CD4-positive, alpha-beta T cell treated with Interleukin-6 at 100 ng/mL for 8 hours (primary cell): ENCODE results near the gene LGALS7B.
"Not testable (repeated sequence)": the region's sequence is repeated elsewhere in the genome, so short reads cannot be mapped to it uniquely, and the experiment has no call there.

ENCODE experiments used
- DNase-seq: peaks from one replicate; pipeline ENCODE4 v3.0.0-alpha.2; 2020; ENCODE audit warnings: mixed read lengths, low spot score

LGALS7B gene

DNA sequence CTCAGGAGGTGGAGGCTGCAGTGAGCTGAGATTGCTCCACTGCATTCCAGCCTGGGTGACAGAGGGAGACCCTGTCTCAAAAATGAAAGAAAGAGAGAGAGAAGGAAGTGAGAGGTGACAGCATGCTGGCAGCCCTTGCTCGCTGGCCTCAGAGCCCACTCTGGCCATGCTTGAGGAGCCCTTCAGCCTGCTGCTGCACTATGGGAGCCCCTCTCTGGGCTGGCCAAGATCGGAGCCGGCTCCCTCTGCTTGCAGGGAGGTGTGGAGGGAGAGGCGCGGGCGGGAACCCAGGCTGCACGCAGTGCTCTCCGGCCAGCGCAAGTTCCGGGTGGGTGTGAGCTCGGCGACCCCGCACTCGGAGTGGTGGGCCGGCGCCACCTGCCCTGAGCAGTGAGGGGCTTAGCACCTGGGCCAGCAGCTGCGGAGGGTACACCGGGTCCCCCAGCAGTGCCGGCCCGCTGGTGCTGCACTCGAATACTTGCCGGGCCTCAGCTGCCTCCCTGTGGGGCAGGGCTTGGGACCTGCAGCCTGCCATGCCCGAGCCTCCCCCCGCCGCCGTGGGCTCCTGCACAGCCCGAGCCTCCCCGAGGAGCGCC is 32.3 kb downstream of the LGALS7B start:
- not testable (repeated sequence) for DNase-seq

DNA sequence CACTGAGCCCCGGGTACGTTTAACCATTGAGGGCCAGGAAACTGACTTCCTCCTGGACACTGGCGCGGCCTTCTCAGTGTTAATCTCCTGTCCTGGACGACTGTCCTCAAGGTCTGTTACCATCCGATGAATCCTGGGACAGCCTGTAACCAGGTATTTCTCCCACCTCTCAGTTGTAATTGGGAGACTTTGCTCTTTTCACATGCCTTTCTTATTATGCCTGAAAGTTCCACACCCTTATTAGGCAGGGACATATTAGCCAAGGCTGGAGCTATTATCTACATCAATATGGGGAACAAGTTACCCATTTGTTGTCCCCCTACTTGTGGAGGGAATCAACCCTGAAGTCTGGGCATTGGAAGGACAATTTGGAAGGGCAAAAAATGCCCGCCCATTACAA is 36.9 kb downstream of the LGALS7B start:
- not testable (repeated sequence) for DNase-seq

DNA sequence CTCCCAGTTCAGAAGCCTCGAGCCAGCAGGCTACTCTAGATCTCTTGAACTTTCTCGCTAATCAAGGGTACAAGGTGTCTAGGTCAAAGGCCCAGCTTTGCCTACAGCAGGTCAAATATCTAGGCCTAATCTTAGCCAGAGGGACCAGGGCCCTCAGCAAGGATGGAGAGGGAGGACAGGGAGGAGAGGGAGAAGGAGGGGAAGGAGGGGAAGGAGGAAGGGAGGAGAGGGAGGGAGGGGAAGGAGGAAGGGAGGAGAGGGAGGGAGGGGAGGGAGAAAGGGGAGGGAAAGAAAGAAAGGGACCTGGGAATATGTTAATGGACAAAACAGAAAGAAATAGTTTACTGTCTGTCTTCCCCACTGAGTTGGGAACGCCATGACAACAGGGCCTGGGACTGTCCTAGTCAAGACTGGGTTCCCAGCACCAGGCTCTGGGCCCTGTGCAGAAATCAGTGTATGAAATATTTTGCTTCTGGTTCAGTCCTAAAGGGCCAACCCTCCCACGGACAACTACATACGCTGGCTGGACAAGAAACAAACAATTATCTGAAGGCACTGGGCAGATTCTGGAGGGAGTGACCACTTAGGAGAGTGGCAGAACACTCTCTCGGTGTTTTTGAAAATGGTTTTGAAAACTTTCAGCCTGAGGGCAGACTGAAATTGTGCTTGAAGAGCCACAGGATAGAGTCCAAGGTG is 38.0 kb downstream of the LGALS7B start:
- no peak for DNase-seq

DNA sequence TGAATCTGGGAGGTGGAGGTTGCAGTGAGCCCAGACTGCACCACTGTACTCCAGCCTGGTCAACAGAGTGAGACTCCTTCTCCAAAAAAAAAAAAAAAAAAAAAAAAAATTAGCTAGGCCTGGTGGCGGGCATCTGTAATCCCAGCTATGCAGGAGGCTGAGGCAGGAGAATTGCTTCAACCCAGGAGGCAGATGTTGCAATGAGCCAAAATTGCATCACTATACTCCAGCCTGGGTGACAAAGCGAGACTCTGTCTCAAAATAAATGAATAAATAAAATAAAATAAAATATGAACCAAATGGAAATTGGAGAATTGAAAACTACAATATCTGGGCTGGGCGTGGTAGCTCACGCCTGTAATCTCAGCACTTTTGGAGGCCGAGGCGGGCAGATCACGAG is 40.2 kb downstream of the LGALS7B start:
- not testable (repeated sequence) for DNase-seq

DNA sequence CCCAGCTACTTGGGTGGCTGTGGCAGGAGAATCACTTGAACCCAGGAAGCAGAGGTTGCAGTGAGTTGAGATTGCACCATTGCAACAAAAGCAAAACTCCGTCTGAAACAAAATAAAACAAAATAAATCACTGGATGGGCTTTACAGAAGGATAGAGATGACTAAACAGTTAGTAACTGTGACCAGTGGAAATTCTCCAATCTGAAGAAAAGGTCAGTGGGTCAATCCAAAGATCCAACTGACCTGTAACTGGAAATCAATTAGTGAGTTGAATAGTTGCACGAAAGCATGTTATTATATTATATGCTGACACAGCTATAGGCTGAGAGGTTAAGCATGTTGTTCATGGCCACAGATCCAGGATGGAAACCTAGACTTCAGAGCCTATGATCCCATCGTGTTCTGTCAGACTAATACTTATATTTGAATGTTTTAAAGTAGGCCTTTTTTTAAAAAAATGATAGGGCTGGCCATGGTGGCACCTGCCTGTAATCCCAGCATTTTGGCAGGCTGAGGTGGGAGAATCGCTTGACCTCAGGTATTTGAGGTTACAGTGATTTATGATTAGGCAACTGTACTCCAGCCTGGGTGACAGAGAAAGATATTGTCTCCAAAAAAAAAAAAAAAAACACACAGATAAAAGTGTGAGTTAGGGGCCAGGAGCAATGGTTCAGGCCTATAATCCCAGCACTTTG is 41.2 kb downstream of the LGALS7B start:
- no peak for DNase-seq

DNA sequence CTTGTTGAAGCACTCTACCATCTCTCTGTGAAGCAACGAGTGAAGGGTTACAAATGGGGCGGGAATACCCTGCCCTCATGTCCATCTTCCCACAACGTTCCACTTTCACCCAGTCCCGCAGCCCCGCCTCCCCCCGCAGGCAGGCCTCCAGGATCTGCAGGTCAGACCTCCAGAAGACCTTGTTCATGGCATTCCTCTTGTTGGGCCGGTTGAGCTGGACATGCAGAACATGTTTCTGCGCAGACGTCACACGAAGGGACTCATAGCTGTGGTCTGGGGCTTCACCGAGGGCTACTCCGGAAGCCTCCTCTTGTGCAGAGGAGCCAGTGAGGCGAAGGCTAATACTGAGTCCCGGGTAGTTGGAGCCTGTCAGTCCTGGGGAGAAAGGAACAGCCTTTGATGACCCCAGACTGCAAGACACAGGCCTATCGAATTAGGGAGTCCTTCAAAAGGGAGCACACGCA is 42.2 kb downstream of the LGALS7B start:
- DNase-seq, result no peak

DNA sequence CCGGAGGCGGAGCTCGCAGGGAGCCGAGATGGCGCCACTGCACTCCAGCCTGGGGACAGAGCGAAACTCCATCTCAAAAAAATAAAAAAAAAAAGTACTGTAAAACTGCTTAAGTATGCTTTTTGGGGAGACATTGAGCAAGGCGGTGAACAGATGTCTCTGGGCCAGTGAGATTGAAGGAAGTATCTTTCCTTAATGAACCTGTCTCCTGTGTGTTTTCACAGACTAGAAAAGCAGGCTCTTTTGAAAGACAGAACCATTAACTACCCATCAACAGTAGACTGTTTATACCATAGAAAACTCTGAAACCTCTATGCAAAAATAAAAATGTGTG is 44.1 kb downstream of the LGALS7B start:
- DNase-seq, result no peak

DNA sequence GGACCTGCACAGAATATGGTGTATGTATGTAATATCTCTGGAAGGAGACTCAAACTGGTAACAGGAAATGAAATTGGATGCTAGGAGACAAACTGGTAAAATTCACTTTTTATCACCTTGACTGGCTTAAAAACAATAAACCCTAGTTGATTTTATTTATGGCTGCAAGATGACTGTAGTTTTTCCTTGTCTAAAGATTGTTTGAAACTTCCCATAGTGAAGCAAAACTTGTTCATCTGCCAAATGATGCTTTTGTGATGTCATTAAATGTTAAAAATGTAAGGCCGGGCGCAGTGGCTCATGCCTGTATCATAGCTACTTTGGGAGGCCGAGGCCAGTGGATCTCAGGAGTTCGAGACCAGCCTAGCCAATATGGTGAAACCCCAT is 45.1 kb downstream of the LGALS7B start:
- DNase-seq, result no peak

DNA sequence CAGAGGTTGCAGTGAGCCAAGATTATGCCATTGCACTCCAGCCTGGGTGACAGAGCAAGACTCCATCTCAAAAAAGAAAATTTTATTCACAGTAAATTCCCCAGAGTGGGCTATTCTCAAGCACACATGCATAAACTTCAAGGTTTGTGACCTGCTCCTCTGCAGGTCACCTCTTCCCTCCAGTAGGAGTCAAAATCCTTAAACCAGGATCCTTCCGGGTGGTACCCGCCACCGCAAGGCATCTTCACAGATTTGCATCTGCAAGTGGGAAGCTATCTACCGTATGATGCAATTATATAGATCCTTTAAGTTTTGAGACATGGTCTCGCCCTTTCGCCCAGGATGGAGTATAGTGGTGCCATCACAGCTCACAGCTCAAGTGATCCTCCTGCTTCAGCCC is 45.6 kb downstream of the LGALS7B start:
- DNase-seq, result no peak

DNA sequence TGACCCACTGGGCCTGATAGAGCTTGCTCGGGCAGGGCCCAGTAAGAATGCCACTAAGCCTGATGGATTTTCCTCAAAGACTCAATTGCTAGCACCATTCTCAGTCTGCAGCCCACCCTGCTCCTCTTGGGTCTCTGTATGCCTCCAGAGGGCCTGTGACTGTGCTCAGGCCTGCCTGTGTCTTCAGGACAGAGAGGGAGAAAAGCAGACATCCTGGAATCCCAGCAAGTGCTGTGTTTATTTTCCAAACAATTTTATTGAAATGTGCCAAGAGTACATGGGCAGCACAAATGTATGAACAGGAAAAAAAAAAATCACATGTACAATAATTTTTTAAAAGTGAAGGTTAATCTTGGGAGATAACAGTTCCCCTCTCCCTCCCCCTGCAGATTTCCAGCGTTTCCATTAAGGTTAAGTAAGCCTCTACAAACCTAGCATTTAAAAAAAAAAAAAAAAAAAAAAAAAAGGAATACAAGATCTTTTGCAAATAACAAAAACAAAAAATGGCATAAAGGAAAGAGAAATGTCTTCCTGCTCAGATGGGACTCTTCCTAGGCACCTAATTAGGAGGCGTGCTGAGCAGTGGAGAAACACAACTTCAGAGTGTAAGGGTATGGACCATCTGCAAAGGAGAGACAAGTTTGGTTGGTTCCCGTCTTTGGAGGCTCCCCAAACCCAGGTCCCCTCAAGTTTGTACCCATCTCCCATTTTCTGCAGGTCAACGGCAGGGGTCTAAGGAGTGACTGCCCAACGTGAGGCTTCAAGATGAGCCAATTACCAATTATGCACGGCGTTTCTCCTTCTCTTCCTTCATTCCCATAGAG is 47.4 kb downstream of the LGALS7B start:
- DNase-seq, result no peak

DNA sequence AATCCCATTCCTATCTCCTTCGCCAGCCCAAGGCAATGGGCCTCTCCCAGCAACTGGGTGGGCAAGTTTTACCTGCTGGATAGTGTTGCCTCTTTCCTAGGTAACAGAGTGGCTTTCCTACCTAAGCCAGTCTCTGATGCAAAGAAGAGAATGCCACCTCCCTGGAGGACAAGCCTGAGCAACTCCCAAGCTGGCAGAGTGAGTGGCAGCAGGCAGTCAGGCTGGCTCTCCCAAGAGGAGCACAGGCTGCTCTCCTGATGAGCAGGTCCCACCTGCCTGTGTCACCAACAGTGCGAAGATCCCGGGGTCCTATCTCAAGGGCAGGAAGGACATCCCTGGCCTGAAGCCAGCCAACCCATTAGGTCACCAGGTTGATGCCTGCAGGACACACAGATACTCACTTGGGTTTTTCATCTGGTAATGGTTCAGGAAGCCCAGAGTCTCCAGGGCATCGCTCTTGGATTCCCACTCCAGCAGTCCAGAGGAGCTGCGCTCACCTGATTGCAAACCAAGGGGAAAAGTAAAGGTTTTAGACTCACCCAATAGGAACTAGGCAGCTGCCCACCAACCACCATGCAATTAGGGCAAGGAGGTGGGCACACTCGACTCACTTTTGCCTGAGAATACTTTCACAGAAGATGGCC is 48.1 kb downstream of the LGALS7B start:
- no peak for DNase-seq

DNA sequence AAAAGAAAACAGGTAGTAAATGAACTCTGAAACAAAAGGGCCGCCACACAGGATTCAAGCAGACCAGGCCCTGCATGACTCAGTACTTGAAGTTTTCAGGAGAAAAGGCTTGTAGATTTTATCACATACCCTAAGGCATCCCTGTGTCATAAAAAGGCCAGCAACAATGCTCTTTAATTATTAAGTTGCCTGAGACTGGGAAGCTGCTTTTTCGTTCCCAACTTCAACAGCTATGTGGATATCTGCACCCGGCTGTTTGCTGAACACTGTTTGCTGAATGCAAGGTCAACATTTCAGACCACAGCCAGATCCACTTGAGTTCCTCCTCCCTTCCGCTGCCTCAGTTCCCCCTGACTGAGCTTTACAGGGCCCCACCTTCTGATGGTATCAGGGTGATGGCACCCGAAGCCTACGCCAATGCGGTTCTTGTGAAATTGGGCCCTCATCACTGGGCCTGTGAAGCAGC is 48.7 kb downstream of the LGALS7B start:
- DNase-seq, result no peak

DNA sequence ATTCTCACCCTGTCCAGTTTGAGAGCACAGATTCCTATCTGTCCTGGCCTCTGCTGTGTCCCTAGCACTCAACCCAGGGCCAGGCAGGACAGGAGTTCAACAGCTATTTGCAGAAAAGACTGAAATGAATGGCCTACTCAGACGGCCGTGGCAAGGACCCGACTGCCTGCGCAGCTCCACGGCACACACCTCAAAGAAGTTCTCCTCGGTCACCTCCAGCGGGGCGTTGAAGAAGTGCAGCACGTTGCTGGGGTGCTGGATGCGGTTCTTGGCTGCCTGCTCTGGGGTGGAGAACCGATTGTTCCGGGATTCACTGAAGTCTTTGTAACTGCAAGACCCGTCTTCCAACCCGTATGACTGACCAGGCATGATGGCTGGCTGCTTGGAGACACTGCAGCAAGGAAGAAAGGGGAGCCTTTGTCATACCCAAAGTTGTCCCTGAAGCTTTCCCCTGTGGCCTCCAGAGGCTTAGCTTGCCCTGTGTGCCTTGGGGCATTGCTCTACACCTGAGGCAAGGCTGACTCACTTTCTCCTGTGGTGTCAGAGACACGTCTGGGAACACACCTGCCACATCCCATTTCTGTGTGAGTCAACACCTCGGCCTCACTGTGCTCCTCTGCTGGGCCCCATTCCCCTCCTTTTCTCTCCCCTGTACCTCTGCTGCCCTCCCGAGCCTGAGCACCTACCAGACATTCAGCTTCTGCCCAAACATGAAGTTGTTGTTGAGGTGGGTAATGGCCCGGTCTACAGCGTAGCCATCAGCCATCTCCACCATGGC is 49.4 kb downstream of the LGALS7B start:
- DNase-seq, result peak; percentile 15

DNA sequence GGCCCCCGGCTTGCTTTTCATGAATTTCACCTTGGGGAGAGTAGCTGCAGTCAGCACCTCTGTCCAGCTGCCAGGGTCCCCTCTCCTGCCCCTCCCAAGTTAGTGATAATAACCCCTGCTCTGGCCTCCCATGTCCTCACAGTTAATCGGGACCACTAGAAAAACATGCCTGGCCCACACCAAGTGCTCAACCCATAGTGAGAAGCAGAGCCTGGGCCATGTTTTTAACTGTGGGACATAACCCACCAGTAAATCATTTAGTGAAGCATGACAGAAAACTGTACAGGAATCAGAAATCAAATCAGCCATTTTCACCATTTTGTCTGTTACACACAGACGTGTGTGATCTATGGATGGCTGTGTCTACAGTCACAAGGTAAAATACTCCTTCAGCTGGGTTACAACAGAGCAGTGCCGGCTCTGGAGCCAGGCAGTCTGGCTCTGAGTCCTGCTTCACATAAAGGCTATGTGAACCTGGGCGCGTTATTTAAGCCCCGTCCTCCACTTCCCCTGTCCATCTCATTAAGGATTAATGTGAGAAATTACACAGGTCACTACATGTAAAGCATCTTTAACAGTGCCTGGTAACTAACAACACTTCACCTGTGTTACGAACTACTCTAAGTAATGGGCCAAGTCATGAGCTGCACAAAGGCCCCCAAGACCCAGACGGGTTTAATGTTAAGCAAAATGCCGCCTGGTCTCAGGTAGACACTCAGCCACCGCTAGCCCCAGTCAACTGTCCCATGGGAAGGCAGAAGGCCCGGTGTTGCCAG is 50.2 kb downstream of the LGALS7B start:
- no peak for DNase-seq

DNA sequence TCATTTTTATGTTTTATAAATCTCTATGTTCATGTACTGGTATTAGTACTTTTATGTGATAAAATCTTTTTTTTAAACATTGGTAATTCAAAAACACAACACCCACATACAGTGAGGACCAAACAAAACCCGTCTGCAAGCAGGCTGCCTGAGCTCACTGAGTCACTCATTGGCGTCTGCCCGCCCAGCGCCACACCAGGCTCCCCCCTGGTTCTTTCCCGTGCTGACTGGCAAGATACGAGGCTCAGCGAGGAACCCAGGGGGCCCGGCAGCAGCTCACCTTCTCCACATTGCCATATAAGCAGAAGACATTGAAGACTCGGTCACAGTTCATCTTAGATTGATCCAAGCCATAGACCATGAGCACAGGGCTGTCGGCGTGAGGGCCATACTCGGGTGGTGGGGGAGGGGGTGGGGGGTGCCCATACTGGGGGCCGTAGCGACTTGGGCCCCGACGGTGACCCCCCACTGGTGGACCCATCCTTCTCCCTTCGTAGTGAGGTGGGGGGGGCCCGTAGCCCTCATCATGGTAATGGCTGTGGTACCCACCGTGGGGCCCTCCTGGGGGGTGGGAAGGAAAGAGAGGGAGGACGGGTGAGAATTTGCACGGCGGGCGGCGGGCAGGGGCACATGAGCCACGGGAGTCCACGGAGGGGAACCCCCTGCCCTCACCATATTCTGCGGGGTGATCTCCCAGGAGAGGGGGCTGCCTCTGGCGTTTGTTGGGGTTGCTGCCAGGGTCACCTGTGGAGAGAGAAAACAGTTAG is 51.0 kb downstream of the LGALS7B start:
- no peak for DNase-seq

DNA sequence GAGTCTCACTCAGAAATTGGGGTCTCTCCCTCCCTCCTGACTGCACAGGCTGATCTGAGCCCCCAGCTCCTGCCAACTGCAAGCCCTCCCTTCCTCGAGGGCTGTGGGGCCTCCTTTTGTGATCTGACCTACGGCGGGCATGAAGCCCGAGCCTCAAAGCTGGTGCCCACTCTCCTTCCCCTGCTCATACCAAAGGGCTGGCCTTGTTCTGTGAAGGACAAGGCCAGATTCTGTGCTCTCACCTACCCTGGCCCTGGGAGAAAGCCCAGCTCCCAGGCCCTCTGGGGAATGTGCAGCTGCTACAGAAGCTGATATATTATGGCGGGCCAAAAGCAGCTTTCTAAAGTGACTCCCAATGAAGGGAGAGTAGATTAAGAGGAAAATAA is 51.6 kb downstream of the LGALS7B start:
- no peak for DNase-seq
